H1 (cell line): Measurements from ENCODE around the gene FAM181A. TPM values are rescaled to one million over a fixed set of nuclear protein-coding genes. Genes with fewer than 3 reads are reported as not detected.

Experiments
- CTCF ChIA-PET: fragments of 300-600 bp; sonication (Branson Sonifier 250); formaldehyde crosslinking; loops from one replicate; lab custom pipeline; 2021; ENCODE audit not compliant: partially characterized antibody; lab: Charles Lee
- POLR2A ChIA-PET: fragments of 300-600 bp; sonication (Branson Sonifier 250); formaldehyde crosslinking; loops from one replicate; lab custom pipeline; 2021; ENCODE audit warnings: inconsistent platforms; ENCODE audit not compliant: partially characterized antibody; lab: Charles Lee
- DNase-seq, 2 experiments: peaks; one replicate each; pipeline versions ENCODE4 v3.0.0 to v3.0.0-alpha.2; 2010 to 2022; ENCODE audit warnings: low spot score in 2 of 2, low read depth in 1 of 2, mixed read lengths in 1 of 2
- FAIRE-seq: peaks from 2 replicates; lab custom pipeline; 2011; peaks lifted over from hg19 to GRCh38; lab: Jason Lieb, UNC
- H2AFZ ChIP-seq: 2 replicates; pipeline ENCODE4 v1.8.1; 2012; ENCODE audit warnings: low read length, inconsistent platforms
- H2AK5ac ChIP-seq: 2 replicates; pipeline ENCODE4 v1.6.1; 2013; ENCODE audit warnings: low read depth, low read length
- H2BK120ac ChIP-seq: replicated peaks from 2 replicates; pipeline ENCODE3; 2013; ENCODE audit warnings: low read depth, low read length, inconsistent platforms
- H2BK12ac ChIP-seq: 2 replicates; pipeline ENCODE4 v1.6.1; 2013; ENCODE audit warnings: low read depth, low read length
- H2BK15ac ChIP-seq: 2 replicates; pipeline ENCODE4 v1.6.1; 2013; ENCODE audit warnings: low read length
- H2BK20ac ChIP-seq: 2 replicates; pipeline ENCODE4 v1.6.1; 2013; ENCODE audit warnings: low read length
- H2BK5ac ChIP-seq: 2 replicates; pipeline ENCODE4 v1.6.1; 2013; ENCODE audit warnings: low read depth, low read length
- H3K14ac ChIP-seq: 2 replicates; pipeline ENCODE4 v1.6.1; 2013; ENCODE audit warnings: inconsistent platforms; ENCODE audit not compliant: insufficient read length
- H3K18ac ChIP-seq: 2 replicates; pipeline ENCODE4 v1.6.1; 2013; ENCODE audit warnings: low read length; ENCODE audit errors: extremely low read depth
- H3K23ac ChIP-seq: 2 replicates; pipeline ENCODE4 v1.6.1; 2013; ENCODE audit warnings: inconsistent platforms; ENCODE audit not compliant: insufficient read length
- H3K23me2 ChIP-seq: 2 replicates; pipeline ENCODE4 v1.6.1; 2013; ENCODE audit warnings: low read depth, low read length
- H3K27ac ChIP-seq: 2 replicates; pipeline ENCODE4 v1.6.1; 2011; ENCODE audit warnings: low read depth, low read length, inconsistent platforms
- H3K27me3 ChIP-seq, 4 experiments: replicated peaks in 1 of 4; 1 replicate in 1 of 4; 2 replicates in 3 of 4; pipeline versions ENCODE4 v1.6.1 to v1.8.1; 2011 to 2013; ENCODE audit warnings: low read length in 3 of 4, mild to moderate bottlenecking in 3 of 4, inconsistent platforms in 2 of 4, mixed read lengths in 2 of 4, moderate library complexity in 1 of 4; ENCODE audit not compliant: control insufficient read depth in 3 of 4, insufficient read depth in 3 of 4; ENCODE audit errors: extremely low read depth in 1 of 4
- H3K36me3 ChIP-seq, 4 experiments: 2 replicates each; pipeline versions ENCODE4 v1.6.1 to v1.8.1; 2011 to 2013; ENCODE audit warnings: mild to moderate bottlenecking in 4 of 4, low read length in 3 of 4, moderate library complexity in 2 of 4, control low read depth in 1 of 4, inconsistent platforms in 1 of 4; ENCODE audit not compliant: insufficient read depth in 4 of 4, control insufficient read depth in 2 of 4
- H3K4ac ChIP-seq: replicated peaks from 2 replicates; pipeline ENCODE3; 2013; ENCODE audit warnings: low read length, low read depth, mixed read lengths, inconsistent platforms; ENCODE audit not compliant: insufficient read length
- H3K4me1 ChIP-seq, 4 experiments: replicated peaks in 1 of 4; 1 replicate in 1 of 4; 2 replicates in 3 of 4; pipeline versions ENCODE4 v1.6.1 to v1.8.1; 2011 to 2013; ENCODE audit warnings: low read length in 3 of 4, inconsistent platforms in 2 of 4, mixed read lengths in 1 of 4; ENCODE audit not compliant: insufficient read depth in 4 of 4, control insufficient read depth in 3 of 4
- H3K4me2 ChIP-seq, 2 experiments: 2 replicates each; pipeline versions ENCODE4 v1.6.1 to v1.8.1; 2011 to 2013; ENCODE audit warnings: low read depth in 2 of 2, low read length in 2 of 2, control low read depth in 1 of 2, inconsistent platforms in 1 of 2, mild to moderate bottlenecking in 1 of 2; ENCODE audit not compliant: insufficient read depth in 1 of 2
- H3K4me3 ChIP-seq, 4 experiments: fragments of 200-600, 300-600 bp in 1 of 4; sonication (generic), shearing (Covaris generic), sonication (Bioruptor Twin) in 1 of 4; 2 replicates each; pipeline versions ENCODE4 v1.5.1 to v1.8.1; 2011 to 2016; ENCODE audit warnings: low read length in 4 of 4, low read depth in 3 of 4, control low read depth in 2 of 4, inconsistent platforms in 2 of 4, mild to moderate bottlenecking in 2 of 4, mixed read lengths in 1 of 4, moderate library complexity in 1 of 4; ENCODE audit not compliant: insufficient read depth in 2 of 4; ENCODE audit errors: extremely low read depth in 1 of 4
- H3K56ac ChIP-seq: replicated peaks from 2 replicates; pipeline ENCODE3; 2013; ENCODE audit warnings: low read depth, mild to moderate bottlenecking, mixed read lengths, low read length, inconsistent platforms; ENCODE audit not compliant: insufficient read length
- H3K79me1 ChIP-seq: 2 replicates; pipeline ENCODE4 v1.6.1; 2013; ENCODE audit warnings: low read depth, low read length, control low read depth
- H3K79me2 ChIP-seq, 2 experiments: 2 replicates each; pipeline versions ENCODE4 v1.6.1 to v1.8.1; 2012 to 2013; ENCODE audit warnings: low read length in 2 of 2, mild to moderate bottlenecking in 2 of 2, inconsistent platforms in 1 of 2; ENCODE audit not compliant: insufficient read depth in 2 of 2, control insufficient read depth in 1 of 2
- H3K9ac ChIP-seq, 4 experiments: replicated peaks in 1 of 4; 1 replicate in 1 of 4; 2 replicates in 3 of 4; pipeline versions ENCODE4 v1.6.1 to v1.8.1; 2011 to 2013; ENCODE audit warnings: low read depth in 3 of 4, low read length in 3 of 4, control low read depth in 2 of 4, mild to moderate bottlenecking in 2 of 4, moderate library complexity in 2 of 4, inconsistent platforms in 1 of 4; ENCODE audit errors: extremely low read depth in 1 of 4
- H3K9me3 ChIP-seq, 2 experiments: 2 replicates each; pipeline versions ENCODE4 v1.6.1 to v1.8.1; 2012 to 2013; ENCODE audit warnings: mild to moderate bottlenecking in 2 of 2, moderate library complexity in 2 of 2, control low read depth in 1 of 2, inconsistent platforms in 1 of 2, low read depth in 1 of 2, low read length in 1 of 2, mixed read lengths in 1 of 2; ENCODE audit not compliant: insufficient read depth in 2 of 2
- H4K20me1 ChIP-seq, 2 experiments: replicated peaks in 1 of 2; 2 replicates each; pipeline versions ENCODE3 to v1.8.1; 2011 to 2013; ENCODE audit warnings: inconsistent platforms in 2 of 2, low read length in 2 of 2, mild to moderate bottlenecking in 1 of 2; ENCODE audit not compliant: insufficient read depth in 2 of 2, control insufficient read depth in 1 of 2
- H4K5ac ChIP-seq: 2 replicates; pipeline ENCODE4 v1.6.1; 2013; ENCODE audit warnings: low read length, low read depth, mixed read lengths, inconsistent platforms; ENCODE audit not compliant: insufficient read length
- H4K8ac ChIP-seq: 2 replicates; pipeline ENCODE4 v1.8.0; 2013; ENCODE audit warnings: mild to moderate bottlenecking, moderate library complexity, low read length, inconsistent platforms; ENCODE audit not compliant: insufficient read depth; ENCODE audit errors: extremely low read depth
- H4K91ac ChIP-seq: replicated peaks from 2 replicates; pipeline ENCODE3; 2013; ENCODE audit warnings: low read length, mixed read lengths, inconsistent platforms; ENCODE audit not compliant: insufficient read length
- CTCF ChIP-seq, 3 experiments: IDR thresholded peaks; 1 replicate in 2 of 3; 2 replicates in 1 of 3; pipeline versions ENCODE4 v1.5.1 to v1.6.1; 2011; ENCODE audit warnings: low read length in 3 of 3, mild to moderate bottlenecking in 3 of 3, inconsistent platforms in 2 of 3, low read depth in 1 of 3, moderate library complexity in 1 of 3; ENCODE audit not compliant: insufficient read depth in 1 of 3; ENCODE audit errors: control extremely low read depth in 1 of 3
- EGR1 ChIP-seq: IDR thresholded peaks from 2 replicates; pipeline ENCODE4 v1.6.1; 2011; ENCODE audit warnings: low read depth, low read length, borderline replicate concordance
- FOSL1 ChIP-seq: IDR thresholded peaks from 2 replicates; pipeline ENCODE4 v1.6.1; 2011; ENCODE audit warnings: mild to moderate bottlenecking, low read depth, low read length, moderate library complexity; ENCODE audit not compliant: insufficient read depth
- RAD21 ChIP-seq, 2 experiments: IDR thresholded peaks in 1 of 2; conservative IDR thresholded peaks in 1 of 2; 2 replicates each; pipeline ENCODE4 v1.6.1; 2011; ENCODE audit warnings: low read depth in 2 of 2, low read length in 2 of 2, improper control_type of control experiment in 1 of 2, inconsistent platforms in 1 of 2, mild to moderate bottlenecking in 1 of 2, moderate library complexity in 1 of 2
- TAF1 ChIP-seq: IDR thresholded peaks from 2 replicates; pipeline ENCODE4 v1.6.1; 2011; ENCODE audit warnings: mild to moderate bottlenecking, low read depth, low read length
- WGBS, 2 experiments: shearing (Covaris generic) in 1 of 2; methylation state at CpG; one replicate each; pipeline versions ENCODE4 v1.1.6 to v1.1.7; 2013 to 2015; ENCODE audit warnings: low lambda C conversion rate in 2 of 2, mixed read lengths in 2 of 2, inconsistent platforms in 1 of 2, low coverage in 1 of 2, missing lambda C conversion rate in 1 of 2; ENCODE audit not compliant: insufficient replicate concordance in 2 of 2, insufficient coverage in 1 of 2, insufficient read length in 1 of 2; ENCODE audit errors: extremely low coverage in 1 of 2, missing lambda C conversion rate in 1 of 2; 5-methylcytosine and 5-hydroxymethylcytosine counted together
- polyA plus RNA-seq, 7 experiments: library from polyadenylated mRNA; depleted of rRNA in 3 of 7; stranded (reverse) in 5 of 7; unstranded in 2 of 7; fragments of >200 nt in 5 of 7; fragments of 200-250 nt in 2 of 7; gene quantifications; 1 replicate in 5 of 7; 2 replicates in 1 of 7; 4 replicates in 1 of 7; pipeline versions ENCODE4 v1.2.1 to v1.2.3, GENCODE V29; 2011 to 2013; ENCODE audit warnings: missing spikeins in 2 of 7, mixed read lengths in 2 of 7
- total RNA-seq: library from RNA; stranded (reverse); fragmentation: NEBNext Ultra II Directional; extraction: Animal tissue kit (Norgen Biotek cat#: 25700); gene quantifications from 2 replicates; pipeline ENCODE4 v1.2.1, GENCODE V29; 2021

The FAM181A gene
- total and polyA plus RNA-seq, 2 of the 8 experiments (the other 6 are each of a cell fraction or from before 2014, with no cell fraction given), result not detected

GRCh38 chr14:93903342-93904184 is 23.6 kb upstream of the FAM181A start:
- H3K14ac ChIP-seq, result no peak overlapping the region
- no peaks in the 10 kb centered on the region for H3K79me2 ChIP-seq
- TF ChIP-seq EGR1 (no peak), TAF1 (no peak), RAD21 (IDR thresholded peaks at IDR 0.05 in 1 of 2, conservative IDR thresholded peaks at IDR 0.05 in 1 of 2; ENCODE audit: low read depth in 2 of 2, low read length in 2 of 2) (peak; percentile 81 to 87), FOSL1 (no peak), CTCF (IDR thresholded peaks at IDR 0.05; ENCODE audit: control extremely low read depth in 1 of 3, insufficient read depth in 1 of 3, low read depth in 1 of 3, low read length in 3 of 3) (peak; percentile 84 to 90 (median 87))
- no peaks in the 10 kb centered on the region for H3K36me3 ChIP-seq
- H2AFZ ChIP-seq, result peak overlapping the region; percentile 84; the same call in 1 of the 2 replicates
- no peaks in the 10 kb centered on the region; a peak in 1 of 7 replicates for H3K27me3 ChIP-seq
- FAIRE-seq, result peak; percentile 48
- H3K4ac ChIP-seq, result no peak overlapping the region
- no peak overlapping the region for H2BK120ac ChIP-seq
- no peaks in the 10 kb centered on the region for H3K79me1 ChIP-seq
- H3K9ac ChIP-seq, result no peak overlapping the region
- no peak overlapping the region; a peak in 1 of 4 replicates for H3K4me2 ChIP-seq
- no peaks in the 10 kb centered on the region for H4K20me1 ChIP-seq
- DNase-seq, result peak in 1 of 2 experiments; percentile 81
- no peaks in the 10 kb centered on the region for H3K9me3 ChIP-seq
- no peak overlapping the region for H2BK15ac ChIP-seq
- H2BK20ac ChIP-seq, result no peak overlapping the region
- H3K23me2 ChIP-seq, result no peaks in the 10 kb centered on the region; the same call in 1 of the 2 replicates
- POLR2A ChIA-PET, result interaction anchor here (1.5 kb wide), 1 partner anchor 249 kb away, joined by 5 read pairs; no protein-coding TSS in a partner anchor
- no peak overlapping the region for H3K23ac ChIP-seq
- 78% methylated on average over 13 of the region's 15 CpGs; no CpG with 5 or more reads in 1 of the 2 experiments for WGBS, 2 experiments
- no peak overlapping the region; the same call in 1 of the 2 replicates for H2BK12ac ChIP-seq
- H3K18ac ChIP-seq, result no peak overlapping the region
- no peak overlapping the region for H3K56ac ChIP-seq
- H3K27ac ChIP-seq, result no peak overlapping the region
- H4K91ac ChIP-seq, result no peak overlapping the region
- no peak overlapping the region for H2BK5ac ChIP-seq
- no peak overlapping the region for H4K5ac ChIP-seq
- H4K8ac ChIP-seq, result 0 out of 2 replicates have a peak overlapping the region, but pooled peaks have one; percentile 1
- CTCF ChIA-PET, result interaction anchor here (0.6 to 12.9 kb wide), 52 partner anchors 7 to 1156 kb away, joined by 3 to 149 read pairs (median 4); partner anchors contain the start of genes LGMN and PRIMA1
- peaks cover 0 to 7% (median 3%) of the 10 kb centered on the region in 4 experiments; a peak in 4 of 7 replicates for H3K4me1 ChIP-seq
- H3K4me3 ChIP-seq, result no peak overlapping the region
- H2AK5ac ChIP-seq, result no peak overlapping the region
